ENCODE data around the gene LDB3. TPM values are rescaled to one million over a fixed set of nuclear protein-coding genes. Genes with fewer than 3 reads are reported as not detected.

LDB3 gene
- total RNA-seq, 1 donor from 2014 or later, result 1.3 TPM

- no peak for DNase-seq (ENCODE audit: low spot score)
Measured at GRCh38 chr10:86757113-86757972, 89.0 kb downstream of the LDB3 start.

GRCh38 chr10:86758189-86759072 is 90.1 kb downstream of the LDB3 start:
- no peak for DNase-seq (ENCODE audit: low spot score)

GRCh38 chr10:86759073-86759672 is 90.9 kb downstream of the LDB3 start:
- no peak for DNase-seq (ENCODE audit: low spot score)

- no peak for DNase-seq (ENCODE audit: low spot score)
Measured at GRCh38 chr10:86763404-86763803, 95.1 kb downstream of the LDB3 start.

DNA sequence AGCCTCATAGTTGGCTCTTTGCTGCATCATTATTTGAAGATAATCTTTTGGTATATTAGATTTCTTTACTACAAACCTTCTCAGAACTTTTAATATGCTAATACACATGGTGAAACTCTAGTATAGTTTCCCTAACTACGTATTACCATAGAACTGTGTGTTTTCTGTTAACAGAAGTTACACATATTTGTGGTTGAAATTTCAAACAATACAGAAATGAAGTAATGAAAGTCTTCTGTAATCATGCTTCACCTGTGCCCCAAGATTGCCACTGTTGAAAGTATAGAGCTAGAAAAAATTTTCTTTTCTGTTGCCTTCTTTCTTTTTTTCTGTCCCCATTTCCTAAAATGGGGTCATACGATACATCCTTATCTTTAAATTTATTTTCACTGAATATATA is 97.2 kb downstream of the LDB3 start:
- DNase-seq (ENCODE audit: low spot score), result no peak

DNA sequence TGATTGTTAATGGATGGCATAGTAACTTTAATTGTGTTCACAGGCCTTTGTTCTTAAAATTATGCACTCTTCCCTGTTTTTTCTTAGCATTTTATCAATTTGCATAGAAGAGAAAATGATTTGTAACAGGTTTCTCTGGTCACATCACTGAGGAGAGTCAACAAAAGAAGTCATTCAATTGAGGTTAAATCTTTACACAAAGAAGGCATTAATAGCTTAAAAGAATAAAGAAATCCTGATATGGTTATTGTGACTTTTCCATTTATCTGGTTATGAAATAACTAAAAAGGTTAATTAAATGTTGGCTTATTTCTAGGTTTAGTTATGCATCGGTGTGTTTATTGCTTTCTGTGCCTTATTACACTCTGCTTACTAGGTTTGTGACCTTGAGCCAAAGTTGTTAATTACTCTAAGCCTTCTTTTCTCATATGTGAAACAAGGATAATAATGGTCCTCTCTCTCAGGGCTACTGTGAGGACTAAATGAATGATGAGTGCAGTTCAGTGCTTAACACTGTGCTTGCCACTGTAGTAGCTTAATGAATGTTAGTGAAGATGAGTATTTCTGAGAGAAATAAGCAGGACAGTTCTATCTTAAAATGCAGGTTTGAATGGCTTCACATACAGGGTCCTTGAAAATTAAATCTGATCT is 100.2 kb downstream of the LDB3 start:
- DNase-seq (ENCODE audit: low spot score), result no peak

DNA sequence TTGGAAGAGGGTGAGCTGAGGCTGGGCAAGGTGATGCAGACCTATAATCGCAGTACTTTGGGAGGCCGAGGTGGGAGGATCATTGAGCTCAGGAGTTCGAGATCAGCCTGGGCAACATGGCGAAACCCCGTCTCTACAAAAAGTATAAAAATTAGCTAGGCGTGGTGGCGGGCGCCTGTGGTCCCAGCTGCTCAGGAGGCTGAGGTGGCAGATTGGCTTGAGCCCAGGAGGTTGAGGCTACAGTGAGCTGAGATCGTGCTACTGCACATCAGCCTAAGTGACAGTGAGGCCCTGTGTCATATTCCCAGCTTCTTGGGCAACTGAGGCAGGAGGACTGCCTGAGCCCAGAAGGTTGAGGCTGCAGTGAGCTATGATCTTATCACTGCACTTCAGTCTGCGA is 101.7 kb downstream of the LDB3 start:
- no peak for DNase-seq (ENCODE audit: low spot score)

DNA sequence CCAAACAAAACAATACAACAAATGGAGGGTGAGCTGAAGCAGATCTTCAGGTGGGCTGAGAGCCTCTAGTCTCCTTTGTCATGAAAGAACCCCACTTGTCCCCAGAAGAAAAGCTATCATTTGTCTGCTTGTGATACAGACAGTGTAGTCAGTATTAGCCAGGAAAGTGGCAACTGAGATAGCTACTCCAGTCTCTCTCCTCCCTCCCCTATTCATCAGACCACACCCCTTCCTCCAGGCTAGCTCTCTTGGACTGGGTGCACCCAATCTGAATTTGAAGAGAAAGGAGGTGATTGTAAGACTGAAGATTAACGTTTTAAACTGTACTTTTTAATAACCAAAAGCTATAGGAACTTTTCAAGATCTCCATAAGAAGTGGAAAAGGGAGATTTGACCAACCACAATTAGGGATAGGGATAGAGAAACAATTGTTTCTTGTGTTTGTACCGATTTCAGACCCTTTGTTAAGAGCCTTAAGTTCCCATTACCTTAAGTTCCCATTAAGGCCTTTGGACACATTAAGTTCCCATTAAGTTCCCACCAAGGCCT is 102.2 kb downstream of the LDB3 start:
- DNase-seq (ENCODE audit: low spot score), result no peak

DNA sequence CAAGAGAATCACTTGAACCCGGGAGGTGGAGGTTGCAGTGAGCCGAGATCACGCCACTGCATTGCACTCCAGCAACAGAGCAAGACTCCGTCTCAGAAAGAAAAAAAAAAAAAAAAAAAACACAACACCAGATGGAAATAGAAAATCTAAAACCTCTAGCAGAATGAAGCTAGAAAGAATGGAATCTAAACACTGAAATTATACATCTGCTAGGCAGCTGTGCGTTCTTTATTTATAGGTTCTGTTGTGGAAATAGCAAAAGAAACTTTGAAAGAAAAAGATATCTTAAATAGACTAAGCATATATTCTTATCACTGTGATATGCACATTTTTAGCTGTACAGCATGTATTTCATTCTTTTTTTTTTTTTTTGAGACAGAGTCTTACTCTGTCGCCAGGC is 105.2 kb downstream of the LDB3 start:
- DNase-seq (ENCODE audit: low spot score), result no peak

- DNase-seq (ENCODE audit: low spot score), result no peak
Measured at GRCh38 chr10:86775056-86775869, 107.0 kb downstream of the LDB3 start.

DNA sequence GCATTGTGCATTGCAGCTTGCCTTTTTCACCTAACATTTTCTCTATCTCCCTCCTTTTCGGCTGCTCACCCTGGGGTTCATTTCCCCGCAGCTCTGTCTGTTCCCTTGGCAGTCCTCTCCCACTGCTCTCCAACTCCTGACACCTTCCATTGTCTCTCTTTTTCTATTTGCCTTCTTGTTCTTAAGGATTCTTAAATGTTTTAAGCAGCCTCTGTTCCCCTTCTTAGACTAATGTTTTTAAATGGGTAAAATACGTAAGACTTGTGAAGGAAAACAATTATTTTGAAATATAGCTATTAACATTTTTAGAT is 107.5 kb downstream of the LDB3 start:
- no peak for DNase-seq (ENCODE audit: low spot score)

GRCh38 chr10:86779220-86780017 is 111.1 kb downstream of the LDB3 start:
- no peak for DNase-seq (ENCODE audit: low spot score)

GRCh38 chr10:86782701-86783418 is 114.5 kb downstream of the LDB3 start:
- DNase-seq (ENCODE audit: low spot score), result no peak

DNA sequence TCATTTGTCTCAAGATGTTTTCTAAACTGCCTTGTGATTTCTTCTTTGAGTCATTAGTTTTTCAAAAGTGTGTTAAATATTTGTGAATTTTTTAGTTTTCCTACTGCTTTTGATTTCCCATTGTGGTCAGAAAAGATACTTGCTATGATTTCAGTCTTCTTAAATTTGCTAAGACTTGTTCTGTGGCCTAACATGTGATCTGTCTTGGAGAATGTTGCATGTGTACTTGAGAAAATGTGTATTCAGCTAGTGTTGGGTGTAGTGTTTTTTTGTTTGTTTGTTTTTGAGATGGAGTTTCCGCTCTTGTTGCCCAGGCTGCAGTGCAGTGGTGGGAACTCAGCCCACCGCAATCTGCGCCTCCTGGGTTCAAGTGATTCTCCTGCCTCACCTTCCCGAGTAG is 116.7 kb downstream of the LDB3 start:
- DNase-seq (ENCODE audit: low spot score), result no peak

Other genes with a start within 250 kb of the LDB3 start
- 34.2 TPM for gene WAPL, start 146.7 kb upstream of the LDB3 start, total RNA-seq
- gene OPN4, start 14.0 kb upstream of the LDB3 start, total RNA-seq, result not detected
- 43.5 TPM for gene BMPR1A, start 88.1 kb downstream of the LDB3 start, total RNA-seq